CD14-positive monocyte (primary cell): ENCODE results near the gene SAFB2. TPM values are rescaled to one million over a fixed set of nuclear protein-coding genes. Genes with fewer than 3 reads are reported as not detected.

Experiments used
- DNase-seq, 3 donors: peaks; one replicate each; pipeline ENCODE4 v3.0.0-alpha.2; 2011 to 2022
- H2AFZ ChIP-seq: 2 replicates; pipeline ENCODE4 v1.6.0; 2012; ENCODE audit warnings: mild to moderate bottlenecking, low read depth, low read length, inconsistent platforms; ENCODE audit not compliant: insufficient read depth, poor library complexity, severe bottlenecking
- H3K27ac ChIP-seq, 2 donors: 1 replicate in 1 of 2; 2 replicates in 1 of 2; pipeline ENCODE4 v1.5.1; 2012 to 2013; ENCODE audit warnings: low read length in 2 of 2, control low read depth in 1 of 2, inconsistent platforms in 1 of 2, low read depth in 1 of 2, mild to moderate bottlenecking in 1 of 2
- H3K27me3 ChIP-seq, 2 donors: one replicate each; pipeline versions ENCODE4 v1.6.0 to v1.6.1; 2011 to 2013; ENCODE audit warnings: low read length in 2 of 2; ENCODE audit not compliant: control insufficient read depth in 2 of 2, insufficient read depth in 2 of 2
- H3K36me3 ChIP-seq, 2 donors: replicated peaks in 1 of 2; 1 replicate in 1 of 2; 2 replicates in 1 of 2; pipeline versions ENCODE4 v1.5.1 to v1.6.1; 2012 to 2013; ENCODE audit warnings: low read length in 2 of 2, control low read depth in 1 of 2, inconsistent platforms in 1 of 2, mild to moderate bottlenecking in 1 of 2; ENCODE audit not compliant: insufficient read depth in 2 of 2, control insufficient read depth in 1 of 2
- H3K4me1 ChIP-seq, 2 donors: 1 replicate in 1 of 2; 2 replicates in 1 of 2; pipeline versions ENCODE4 v1.5.1 to v1.6.1; 2012 to 2013; ENCODE audit warnings: low read length in 2 of 2, control low read depth in 1 of 2, inconsistent platforms in 1 of 2, mild to moderate bottlenecking in 1 of 2, moderate library complexity in 1 of 2; ENCODE audit not compliant: insufficient read depth in 2 of 2, control insufficient read depth in 1 of 2
- H3K4me2 ChIP-seq: replicated peaks from 2 replicates; pipeline ENCODE3; 2012; ENCODE audit warnings: low read length, moderate library complexity, mild to moderate bottlenecking; ENCODE audit not compliant: poor library complexity, severe bottlenecking; ENCODE audit errors: extremely low read depth
- H3K4me3 ChIP-seq, 3 experiments: fragments of 200-600 bp in 1 of 3; sonication (generic) in 1 of 3; replicated peaks in 1 of 3; 1 replicate in 2 of 3; 2 replicates in 1 of 3; pipeline ENCODE4 v1.5.1; 2011 to 2013; ENCODE audit warnings: low read length in 3 of 3, mild to moderate bottlenecking in 3 of 3, control low read depth in 2 of 3, low read depth in 2 of 3, inconsistent platforms in 1 of 3, moderate library complexity in 1 of 3
- H3K79me2 ChIP-seq: 2 replicates; pipeline ENCODE4 v1.6.0; 2012; ENCODE audit warnings: mild to moderate bottlenecking, control low read depth, inconsistent platforms, low read length, moderate library complexity; ENCODE audit not compliant: insufficient read depth
- H3K9ac ChIP-seq: 2 replicates; pipeline ENCODE4 v1.6.0; 2017; ENCODE audit warnings: low read length, mild to moderate bottlenecking; ENCODE audit not compliant: insufficient read depth, poor library complexity, severe bottlenecking
- H3K9me3 ChIP-seq, 2 donors: replicated peaks in 1 of 2; 1 replicate in 1 of 2; 2 replicates in 1 of 2; pipeline versions ENCODE4 v1.5.1 to v1.6.1; 2012 to 2013; ENCODE audit warnings: low read length in 2 of 2, control low read depth in 1 of 2; ENCODE audit not compliant: control insufficient read depth in 1 of 2, insufficient read depth in 1 of 2
- H4K20me1 ChIP-seq: 2 replicates; pipeline ENCODE4 v1.6.0; 2012; ENCODE audit warnings: mild to moderate bottlenecking, low read length, control low read depth, moderate library complexity; ENCODE audit not compliant: insufficient read depth
- H3K27ac Mint-ChIP-seq, 7 donors: one replicate each; pipeline ENCODE4 v1.8.0; 2020; ENCODE audit warnings: mild to moderate bottlenecking in 7 of 7, mixed read lengths in 7 of 7, moderate library complexity in 6 of 7, inconsistent platforms in 2 of 7
- H3K27me3 Mint-ChIP-seq, 3 donors: one replicate each; pipeline ENCODE4 v1.8.0; 2021 to 2022; ENCODE audit warnings: low read depth in 3 of 3, mild to moderate bottlenecking in 3 of 3, mixed read lengths in 3 of 3, moderate library complexity in 3 of 3, inconsistent platforms in 1 of 3
- H3K36me3 Mint-ChIP-seq, 2 donors: one replicate each; pipeline ENCODE4 v1.8.0; 2020; ENCODE audit warnings: mixed read lengths in 2 of 2, inconsistent platforms in 1 of 2, mild to moderate bottlenecking in 1 of 2
- H3K4me1 Mint-ChIP-seq: one replicate; pipeline ENCODE4 v1.8.0; 2020; ENCODE audit warnings: mild to moderate bottlenecking, mixed read lengths
- H3K4me3 Mint-ChIP-seq, 2 donors: one replicate each; pipeline ENCODE4 v1.8.0; 2020; ENCODE audit warnings: mild to moderate bottlenecking in 2 of 2, mixed read lengths in 2 of 2, moderate library complexity in 1 of 2
- H3K9me3 Mint-ChIP-seq, 7 donors: one replicate each; pipeline ENCODE4 v1.8.0; 2020 to 2022; ENCODE audit warnings: mixed read lengths in 7 of 7, mild to moderate bottlenecking in 6 of 7, moderate library complexity in 6 of 7, inconsistent platforms in 2 of 7
- WGBS: methylation state at CpG from one replicate; pipeline ENCODE4 v1.1.5; 2013; ENCODE audit warnings: missing lambda C conversion rate; ENCODE audit not compliant: insufficient coverage; 5-methylcytosine and 5-hydroxymethylcytosine counted together
- intact Hi-C, 2 donors: fragments of 100-400 bp; cut with micrococcal nuclease; formaldehyde crosslinking; loops; one replicate each; pipeline versions ENCODE4 v1.15.0 to v1.15.1; 2023
- polyA plus RNA-seq, 3 donors: library from polyadenylated mRNA; depleted of rRNA in 1 of 3; unstranded in 2 of 3; stranded (reverse) in 1 of 3; fragments of 300-500 nt in 2 of 3; fragments of >200 nt in 1 of 3; fragmentation: Illumina TruSeq in 2 of 3; gene quantifications; 1 replicate in 2 of 3; 2 replicates in 1 of 3; pipeline ENCODE4 v1.2.3, GENCODE V29; 2012 to 2021
- TF ChIP-seq, protein P1 (sequence below): fragments of 200-600 bp; IDR thresholded peaks from one replicate; pipeline ENCODE4 v1.8.0; 2022; ENCODE audit warnings: antibody characterized with exemption, mild to moderate bottlenecking

The SAFB2 gene
- polyA plus RNA-seq, 3 donors, result 7.5 to 53.4 (median 14.7) TPM

DNA sequence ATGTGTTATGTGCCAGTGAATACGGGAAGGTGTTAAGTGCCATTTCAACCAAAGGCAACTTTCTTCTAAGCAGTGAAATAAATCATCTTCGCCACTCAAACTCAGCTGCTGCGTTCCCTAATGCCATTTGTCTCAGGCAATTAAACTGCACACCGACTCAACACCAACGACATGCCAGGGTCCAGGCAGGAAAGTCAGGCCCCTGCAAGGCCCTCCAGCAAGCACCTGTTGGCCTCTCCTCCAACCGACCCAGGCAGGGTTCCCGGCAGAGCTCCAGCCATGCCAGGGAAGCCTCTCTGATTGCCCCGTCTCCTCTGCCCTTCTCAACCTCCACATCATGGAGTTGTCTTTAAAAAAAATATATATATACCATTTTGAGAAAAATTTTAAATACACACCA is 21.8 kb downstream of the SAFB2 start:
- intact Hi-C loops, result no loop called here
- TF ChIP-seq, protein P1, sequence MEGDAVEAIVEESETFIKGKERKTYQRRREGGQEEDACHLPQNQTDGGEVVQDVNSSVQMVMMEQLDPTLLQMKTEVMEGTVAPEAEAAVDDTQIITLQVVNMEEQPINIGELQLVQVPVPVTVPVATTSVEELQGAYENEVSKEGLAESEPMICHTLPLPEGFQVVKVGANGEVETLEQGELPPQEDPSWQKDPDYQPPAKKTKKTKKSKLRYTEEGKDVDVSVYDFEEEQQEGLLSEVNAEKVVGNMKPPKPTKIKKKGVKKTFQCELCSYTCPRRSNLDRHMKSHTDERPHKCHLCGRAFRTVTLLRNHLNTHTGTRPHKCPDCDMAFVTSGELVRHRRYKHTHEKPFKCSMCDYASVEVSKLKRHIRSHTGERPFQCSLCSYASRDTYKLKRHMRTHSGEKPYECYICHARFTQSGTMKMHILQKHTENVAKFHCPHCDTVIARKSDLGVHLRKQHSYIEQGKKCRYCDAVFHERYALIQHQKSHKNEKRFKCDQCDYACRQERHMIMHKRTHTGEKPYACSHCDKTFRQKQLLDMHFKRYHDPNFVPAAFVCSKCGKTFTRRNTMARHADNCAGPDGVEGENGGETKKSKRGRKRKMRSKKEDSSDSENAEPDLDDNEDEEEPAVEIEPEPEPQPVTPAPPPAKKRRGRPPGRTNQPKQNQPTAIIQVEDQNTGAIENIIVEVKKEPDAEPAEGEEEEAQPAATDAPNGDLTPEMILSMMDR, result no peak
- Mint-ChIP-seq H3K4me3 (no peak overlapping the region), H3K27ac (peak overlapping the region in 1 of 7 donors; percentile 72), H3K27me3 (peaks cover 0 to 1% (median 0%) of the 10 kb centered on the region in 3 donors), H3K4me1 (no peaks in the 10 kb centered on the region), H3K9me3 (peaks cover 0 to 2% (median 0%) of the 10 kb centered on the region in 7 donors), H3K36me3 (peaks cover 88 to 98% of the 10 kb centered on the region in 2 donors)
- no peaks in the 10 kb centered on the region for H3K9me3 ChIP-seq
- no peaks in the 10 kb centered on the region for H3K27me3 ChIP-seq
- H3K4me2 ChIP-seq, result no peak overlapping the region
- H3K4me3 ChIP-seq, result no peak overlapping the region
- H2AFZ ChIP-seq, result no peak overlapping the region
- WGBS, result 87% methylated on average over 3 of the region's 8 CpGs
- no peaks in the 10 kb centered on the region for H3K4me1 ChIP-seq
- peaks cover 38% of the 10 kb centered on the region for H3K79me2 ChIP-seq
- no peak overlapping the region for H3K27ac ChIP-seq
- no peak for DNase-seq
- peaks cover 96% of the 10 kb centered on the region for H4K20me1 ChIP-seq
- H3K9ac ChIP-seq, result no peak overlapping the region
- H3K36me3 ChIP-seq, result peaks cover 94 to 99% of the 10 kb centered on the region in 2 donors

GRCh38 chr19:5595745-5596144 is 26.8 kb downstream of the SAFB2 start:
- peaks cover 93% of the 10 kb centered on the region for H4K20me1 ChIP-seq
- H3K27ac ChIP-seq, result no peak overlapping the region
- no peak for DNase-seq
- H3K4me3 Mint-ChIP-seq, result no peak overlapping the region
- H3K4me1 Mint-ChIP-seq, result no peaks in the 10 kb centered on the region
- no peak overlapping the region for H3K4me2 ChIP-seq
- peaks cover 0 to 2% (median 1%) of the 10 kb centered on the region in 3 donors for H3K27me3 Mint-ChIP-seq
- H3K9me3 ChIP-seq, result no peaks in the 10 kb centered on the region
- H3K27me3 ChIP-seq, result no peaks in the 10 kb centered on the region
- H2AFZ ChIP-seq, result no peak overlapping the region
- no peak overlapping the region for H3K9ac ChIP-seq
- H3K36me3 ChIP-seq, result peaks cover 97 to 100% of the 10 kb centered on the region in 2 donors
- no peak overlapping the region for H3K4me3 ChIP-seq
- peaks cover 93 to 100% of the 10 kb centered on the region in 2 donors for H3K36me3 Mint-ChIP-seq
- H3K4me1 ChIP-seq, result no peaks in the 10 kb centered on the region
- peaks cover 6% of the 10 kb centered on the region for H3K79me2 ChIP-seq
- no peak overlapping the region for H3K27ac Mint-ChIP-seq
- intact Hi-C loops, result no loop called here
- H3K9me3 Mint-ChIP-seq, result no peaks in the 10 kb centered on the region
- TF ChIP-seq, protein P1, result no peak
- WGBS, result 97% methylated on average over 9 of the region's 9 CpGs
